ENCODE measurements around the gene HLA-G.
"Not testable (repeated sequence)": the region's sequence is repeated elsewhere in the genome, so short reads cannot be mapped to it uniquely, and the experiment has no call there.

HLA-G gene

DNA sequence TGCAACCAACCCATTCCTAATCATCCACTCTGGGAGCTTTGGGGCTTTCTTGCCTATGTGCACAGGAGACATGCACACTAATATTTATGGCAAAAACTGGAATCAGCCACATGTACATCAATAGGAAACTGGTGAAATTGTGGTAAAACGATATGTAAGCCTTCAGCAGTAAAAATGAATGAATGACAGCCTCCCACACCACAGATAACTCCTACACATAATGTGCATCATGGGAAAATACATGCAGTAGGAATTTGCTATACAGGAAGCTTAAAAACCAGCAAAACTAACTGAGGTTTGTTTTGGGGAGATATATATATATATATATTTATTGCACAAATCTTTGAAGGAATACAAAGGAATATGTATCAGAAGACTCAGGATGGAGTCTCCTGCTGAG is 47.6 kb downstream of the HLA-G start:
- TF ChIP-seq EZH2phosphoT487 (IDR thresholded peaks at IDR 0.05; ENCODE audit: borderline replicate concordance) = no peak
- TF ChIP-seq, protein P1, sequence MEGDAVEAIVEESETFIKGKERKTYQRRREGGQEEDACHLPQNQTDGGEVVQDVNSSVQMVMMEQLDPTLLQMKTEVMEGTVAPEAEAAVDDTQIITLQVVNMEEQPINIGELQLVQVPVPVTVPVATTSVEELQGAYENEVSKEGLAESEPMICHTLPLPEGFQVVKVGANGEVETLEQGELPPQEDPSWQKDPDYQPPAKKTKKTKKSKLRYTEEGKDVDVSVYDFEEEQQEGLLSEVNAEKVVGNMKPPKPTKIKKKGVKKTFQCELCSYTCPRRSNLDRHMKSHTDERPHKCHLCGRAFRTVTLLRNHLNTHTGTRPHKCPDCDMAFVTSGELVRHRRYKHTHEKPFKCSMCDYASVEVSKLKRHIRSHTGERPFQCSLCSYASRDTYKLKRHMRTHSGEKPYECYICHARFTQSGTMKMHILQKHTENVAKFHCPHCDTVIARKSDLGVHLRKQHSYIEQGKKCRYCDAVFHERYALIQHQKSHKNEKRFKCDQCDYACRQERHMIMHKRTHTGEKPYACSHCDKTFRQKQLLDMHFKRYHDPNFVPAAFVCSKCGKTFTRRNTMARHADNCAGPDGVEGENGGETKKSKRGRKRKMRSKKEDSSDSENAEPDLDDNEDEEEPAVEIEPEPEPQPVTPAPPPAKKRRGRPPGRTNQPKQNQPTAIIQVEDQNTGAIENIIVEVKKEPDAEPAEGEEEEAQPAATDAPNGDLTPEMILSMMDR (conservative IDR thresholded peaks at IDR 0.05; ENCODE audit: low read length) = no peak
- no peaks in the 10 kb centered on the region for H3F3A ChIP-seq (ENCODE audit: low read depth)

DNA sequence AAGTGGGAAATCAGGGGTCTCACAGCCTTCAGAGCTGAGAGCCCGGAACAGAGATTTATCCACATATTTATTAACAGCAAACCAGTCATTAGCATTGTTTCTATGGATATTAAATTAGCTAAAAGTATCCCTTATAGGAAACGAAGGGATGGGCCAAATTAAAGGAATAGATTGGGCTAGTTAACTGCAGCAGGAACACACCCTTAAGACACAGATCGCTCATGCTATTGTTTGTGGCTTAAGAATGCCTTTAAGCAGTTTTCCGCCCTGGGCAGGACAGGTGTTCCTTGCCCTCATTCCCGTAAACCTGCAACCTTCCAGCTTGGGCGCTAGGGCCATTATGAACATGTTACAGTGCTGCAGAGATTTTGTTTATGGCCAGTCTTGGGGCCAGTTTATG is 48.1 kb downstream of the HLA-G start:
- H3K4me1 ChIP-seq (ENCODE audit: insufficient read depth, low read length, poor library complexity, severe bottlenecking); H4K20me1 ChIP-seq (ENCODE audit: insufficient read depth, low read length, poor library complexity, severe bottlenecking); H3K9ac ChIP-seq (ENCODE audit: low read depth, low read length, poor library complexity, severe bottlenecking); H3K9me3 ChIP-seq (ENCODE audit: insufficient read depth, low read depth, low read length); H3F3A ChIP-seq (ENCODE audit: low read depth); H3K27me3 ChIP-seq (ENCODE audit: insufficient read depth, low read length, poor library complexity, severe bottlenecking); H3K79me2 ChIP-seq (ENCODE audit: insufficient read depth, low read length); H3K9me2 ChIP-seq (replicated peaks; ENCODE audit: low read depth, low read length); H2AFZ ChIP-seq (ENCODE audit: low read length); H3K4me3 ChIP-seq (ENCODE audit: low read length, poor library complexity, severe bottlenecking); H3K4me2 ChIP-seq (ENCODE audit: low read depth, low read length, poor library complexity, severe bottlenecking); H3K36me3 ChIP-seq (ENCODE audit: insufficient read depth, low read length): not testable (repeated sequence)

More for the DNA sequence above, 47.6 kb downstream of the HLA-G start:
- Histone ChIP-seq H2AFZ (ENCODE audit: low read length) (no peak overlapping the region), H3K9me2 (replicated peaks; ENCODE audit: low read depth, low read length) (no peaks in the 10 kb centered on the region), H3K9ac (ENCODE audit: low read depth, low read length, poor library complexity, severe bottlenecking) (no peak overlapping the region), H4K20me1 (ENCODE audit: insufficient read depth, low read length, poor library complexity, severe bottlenecking) (no peaks in the 10 kb centered on the region), H3K36me3 (ENCODE audit: insufficient read depth, low read length) (no peaks in the 10 kb centered on the region), H3K4me1 (ENCODE audit: insufficient read depth, low read length, poor library complexity, severe bottlenecking) (no peaks in the 10 kb centered on the region), H3K4me2 (ENCODE audit: low read depth, low read length, poor library complexity, severe bottlenecking) (no peak overlapping the region), H3K4me3 (ENCODE audit: low read length, poor library complexity, severe bottlenecking) (no peak overlapping the region), H3K9me3 (ENCODE audit: insufficient read depth, low read depth, low read length) (no peaks in the 10 kb centered on the region), H3K79me2 (ENCODE audit: insufficient read depth, low read length) (no peaks in the 10 kb centered on the region), H3K27me3 (ENCODE audit: insufficient read depth, low read length, poor library complexity, severe bottlenecking) (no peaks in the 10 kb centered on the region)

Data from Loucy (cell line).